GM13977 (cell line): ENCODE results near the gene SLC22A23.

ENCODE experiments used
- DNase-seq: peaks from one replicate; pipeline ENCODE4 v3.0.0; 2012; ENCODE audit warnings: low spot score
- in situ Hi-C: fragments of 300-500 bp; cut with MboI; formaldehyde crosslinking; loops from one replicate; pipeline ENCODE4 v1.12.0; 2022; ENCODE audit warnings: low sequenced_read_pairs, low pct_unique_long_range_greater_than_20kb, mixed read lengths, inconsistent platforms; ENCODE audit not compliant: unreplicated experiment
- TF ChIP-seq, protein P1 (sequence below): IDR thresholded peaks from 2 replicates; pipeline ENCODE4 v1.5.1; 2012; ENCODE audit warnings: mild to moderate bottlenecking, control low read depth; ENCODE audit not compliant: insufficient read depth; ENCODE audit errors: extremely low read depth, missing control alignments

The SLC22A23 gene

DNA sequence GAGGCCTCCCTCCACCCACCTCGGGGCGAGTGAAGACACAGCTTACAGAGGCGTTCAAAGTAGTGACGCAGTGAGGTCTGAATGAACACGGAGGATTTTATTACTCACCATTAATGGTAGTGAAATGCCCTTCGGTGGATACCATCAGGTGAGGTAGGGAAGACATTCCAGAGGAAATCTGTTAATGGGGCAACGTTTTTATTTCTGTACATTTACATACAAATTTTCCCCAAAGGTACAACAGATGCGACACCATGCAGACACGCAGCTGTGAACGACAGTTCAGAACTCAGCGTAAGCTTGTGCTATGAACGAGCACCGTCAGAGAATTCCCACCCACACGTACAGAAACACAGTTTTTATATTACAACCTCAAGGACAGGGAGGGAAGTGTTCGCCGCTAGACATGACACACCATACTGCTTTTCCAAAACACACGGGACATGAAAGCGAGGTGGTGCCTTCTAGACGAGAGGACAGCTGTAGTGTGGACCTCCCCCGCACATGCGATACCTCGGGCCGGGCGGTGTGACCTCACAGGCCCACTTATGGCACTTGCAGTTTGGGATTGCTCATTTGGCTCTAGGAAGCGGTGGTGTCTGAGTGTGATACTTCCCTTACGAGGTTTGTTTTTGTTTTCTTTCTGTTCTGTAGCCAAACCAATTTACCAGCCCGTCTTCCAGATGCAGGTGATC, 187.4 kb downstream of the SLC22A23 start:
- in situ Hi-C loops: no loop called here

DNA sequence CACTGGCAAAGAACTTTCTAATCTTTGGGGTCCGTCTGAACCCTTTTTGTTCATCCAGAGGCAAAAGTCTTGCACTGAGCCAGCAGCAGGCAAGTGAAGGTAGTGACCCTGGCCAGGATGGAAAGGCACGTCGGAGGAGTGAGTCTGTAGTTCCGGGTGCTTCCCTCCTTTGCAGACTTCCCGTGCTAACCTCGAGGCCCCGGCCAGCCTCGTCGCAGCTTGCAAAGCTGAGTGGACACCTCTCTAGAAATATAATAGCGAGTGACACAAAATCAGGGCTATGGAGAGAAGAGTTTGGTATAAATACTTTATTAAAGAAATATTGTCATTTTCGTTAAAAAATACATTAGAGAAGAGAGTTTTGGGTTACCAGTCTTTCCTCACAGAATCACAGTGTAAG, 188.2 kb downstream of the SLC22A23 start:
- TF ChIP-seq, protein P1, sequence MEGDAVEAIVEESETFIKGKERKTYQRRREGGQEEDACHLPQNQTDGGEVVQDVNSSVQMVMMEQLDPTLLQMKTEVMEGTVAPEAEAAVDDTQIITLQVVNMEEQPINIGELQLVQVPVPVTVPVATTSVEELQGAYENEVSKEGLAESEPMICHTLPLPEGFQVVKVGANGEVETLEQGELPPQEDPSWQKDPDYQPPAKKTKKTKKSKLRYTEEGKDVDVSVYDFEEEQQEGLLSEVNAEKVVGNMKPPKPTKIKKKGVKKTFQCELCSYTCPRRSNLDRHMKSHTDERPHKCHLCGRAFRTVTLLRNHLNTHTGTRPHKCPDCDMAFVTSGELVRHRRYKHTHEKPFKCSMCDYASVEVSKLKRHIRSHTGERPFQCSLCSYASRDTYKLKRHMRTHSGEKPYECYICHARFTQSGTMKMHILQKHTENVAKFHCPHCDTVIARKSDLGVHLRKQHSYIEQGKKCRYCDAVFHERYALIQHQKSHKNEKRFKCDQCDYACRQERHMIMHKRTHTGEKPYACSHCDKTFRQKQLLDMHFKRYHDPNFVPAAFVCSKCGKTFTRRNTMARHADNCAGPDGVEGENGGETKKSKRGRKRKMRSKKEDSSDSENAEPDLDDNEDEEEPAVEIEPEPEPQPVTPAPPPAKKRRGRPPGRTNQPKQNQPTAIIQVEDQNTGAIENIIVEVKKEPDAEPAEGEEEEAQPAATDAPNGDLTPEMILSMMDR: no peak
- in situ Hi-C loops: no loop called here
- no peak for DNase-seq

More for the DNA sequence above, 187.4 kb downstream of the SLC22A23 start:
- no peak for DNase-seq
- TF ChIP-seq, protein P1: no peak

- TF ChIP-seq, protein P1: no peak
- no peak for DNase-seq
- in situ Hi-C loops: no loop called here
Observed at GRCh38 chr6:3267162-3267561, 189.7 kb downstream of the SLC22A23 start.

GRCh38 chr6:3266170-3266569, 190.7 kb downstream of the SLC22A23 start:
- TF ChIP-seq, protein P1: no peak
- DNase-seq: no peak
- in situ Hi-C loops: no loop called here

GRCh38 chr6:3265671-3266070, 191.2 kb downstream of the SLC22A23 start:
- DNase-seq: no peak
- in situ Hi-C loops: no loop called here
- TF ChIP-seq, protein P1: no peak

DNA sequence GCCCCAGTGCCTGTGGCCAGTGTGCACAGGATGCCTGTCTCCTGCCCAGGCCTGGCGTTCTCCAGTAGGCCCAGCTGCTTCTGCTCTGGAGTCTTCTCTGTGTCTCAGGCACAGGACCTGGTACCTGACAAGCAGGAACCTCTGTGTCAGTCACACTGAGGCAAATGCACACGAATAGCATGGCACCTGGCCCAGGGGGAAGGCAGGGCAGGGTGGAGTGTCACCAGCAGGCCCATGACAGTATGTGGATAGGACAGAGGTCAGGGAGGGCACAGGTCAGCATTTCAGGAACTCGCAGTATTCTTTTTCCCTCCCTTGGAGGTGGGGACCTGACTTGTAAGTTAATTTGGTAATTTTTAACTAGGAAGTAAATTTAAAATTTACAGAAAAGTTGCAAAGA, 192.5 kb downstream of the SLC22A23 start:
- in situ Hi-C loops: no loop called here
- no peak for DNase-seq
- TF ChIP-seq, protein P1: no peak
